Transverse colon (tissue), 4 donors: Measurements from ENCODE around the gene HIVEP2. TPM values are rescaled to one million over a fixed set of nuclear protein-coding genes. Genes with fewer than 3 reads are reported as not detected.
"Not testable (repeated sequence)": the region's sequence is repeated elsewhere in the genome, so short reads cannot be mapped to it uniquely, and the experiment has no call there.

Experiments
- DNase-seq: peaks from one replicate; pipeline ENCODE4 v3.0.0-alpha.2; 2019
- H3K27ac ChIP-seq, 4 donors: fragments of 200-600 bp; sonication (generic); 2 replicates each; pipeline ENCODE4 v1.5.1; 2016 to 2018; ENCODE audit warnings: inconsistent platforms in 4 of 4
- H3K27me3 ChIP-seq: fragments of 200-600 bp; sonication (generic); 2 replicates; pipeline ENCODE4 v1.5.1; 2017; ENCODE audit warnings: inconsistent platforms
- H3K36me3 ChIP-seq, 4 donors: fragments of 200-600 bp; sonication (generic); 2 replicates each; pipeline ENCODE4 v1.5.1; 2017 to 2019; ENCODE audit warnings: inconsistent platforms in 4 of 4
- H3K4me1 ChIP-seq, 4 donors: fragments of 200-600 bp; sonication (generic); 2 replicates each; pipeline ENCODE4 v1.5.1; 2017 to 2020; ENCODE audit warnings: inconsistent platforms in 4 of 4
- H3K4me3 ChIP-seq, 4 donors: fragments of 200-600 bp; sonication (generic); 1 replicate in 1 of 4; 2 replicates in 3 of 4; pipeline versions ENCODE4 v1.5.1 to v1.6.1; 2017 to 2019; ENCODE audit warnings: inconsistent platforms in 4 of 4
- H3K9me3 ChIP-seq, 2 donors: fragments of 200-600 bp; sonication (generic); 2 replicates each; pipeline ENCODE4 v1.5.1; 2017 to 2019; ENCODE audit warnings: inconsistent platforms in 2 of 2
- CTCF ChIP-seq, 5 experiments: fragments of 200-600 bp in 3 of 5; fragments of 450-650 bp in 2 of 5; sonication (generic) in 3 of 5; IDR thresholded peaks; 1 replicate in 2 of 5; 2 replicates in 3 of 5; pipeline ENCODE4 v1.5.1; 2016 to 2017; ENCODE audit warnings: antibody characterized with exemption in 5 of 5, inconsistent platforms in 3 of 5, mild to moderate bottlenecking in 2 of 5, moderate library complexity in 1 of 5
- EP300 ChIP-seq: sonication (generic); formaldehyde crosslinking; IDR thresholded peaks from one replicate; pipeline ENCODE4 v1.6.1; 2017; ENCODE audit warnings: antibody characterized with exemption, low read depth
- POLR2A ChIP-seq: fragments of 450-650 bp; IDR thresholded peaks from one replicate; pipeline ENCODE4 v1.6.1; 2016; ENCODE audit warnings: antibody characterized with exemption, mild to moderate bottlenecking, moderate library complexity
- POLR2AphosphoS5 ChIP-seq, 3 donors: sonication (generic); formaldehyde crosslinking; IDR thresholded peaks; one replicate each; pipeline ENCODE4 v1.6.1; 2016; ENCODE audit warnings: antibody characterized with exemption in 3 of 3
- WGBS, 2 donors: methylation state at CpG; one replicate each; pipeline ENCODE4 v1.1.5; 2018; ENCODE audit warnings: low coverage in 1 of 2; 5-methylcytosine and 5-hydroxymethylcytosine counted together
- in situ Hi-C, 4 donors: fragments of 200-750 bp; cut with MboI; loops; one replicate each; pipeline versions ENCODE4 v1.15.0 to v1.15.1; 2017; ENCODE audit warnings: low sequenced_read_pairs in 3 of 4, low pct_ligation_motif_present in 1 of 4, low pct_unique_long_range_greater_than_20kb in 1 of 4
- intact Hi-C: fragments of 100-400 bp; cut with DNase I; formaldehyde crosslinking; loops from one replicate; pipeline ENCODE4 v1.15.1; 2023; ENCODE audit warnings: low total_unique reads
- total RNA-seq, 4 donors: library from RNA; depleted of rRNA; stranded (reverse); fragments of >200 nt; gene quantifications; one replicate each; pipeline ENCODE4 v1.1.0, GENCODE V29; 2016

The HIVEP2 gene
- total RNA-seq, 4 donors from 2014 or later: 10.0 to 22.5 (median 13.7) TPM

GRCh38 chr6:142984386-142984785 lies 39.4 kb upstream of the HIVEP2 start:
- Histone ChIP-seq H3K4me1 (no peaks in the 10 kb centered on the region), H3K36me3 (no peaks in the 10 kb centered on the region), H3K4me3 (no peak overlapping the region), H3K27me3 (no peaks in the 10 kb centered on the region), H3K27ac (no peak overlapping the region), H3K9me3 (no peaks in the 10 kb centered on the region)
- in situ Hi-C loops (no loop called here), intact Hi-C loops (no loop called here)
- TF ChIP-seq POLR2AphosphoS5 (IDR thresholded peaks at IDR 0.05) (no peak), CTCF (IDR thresholded peaks at IDR 0.05) (no peak), POLR2A (no peak), EP300 (no peak)
- 78 to 95% methylated on average over 2 to 3 of the region's 3 CpGs for WGBS, 2 donors
- no peak for DNase-seq

DNA sequence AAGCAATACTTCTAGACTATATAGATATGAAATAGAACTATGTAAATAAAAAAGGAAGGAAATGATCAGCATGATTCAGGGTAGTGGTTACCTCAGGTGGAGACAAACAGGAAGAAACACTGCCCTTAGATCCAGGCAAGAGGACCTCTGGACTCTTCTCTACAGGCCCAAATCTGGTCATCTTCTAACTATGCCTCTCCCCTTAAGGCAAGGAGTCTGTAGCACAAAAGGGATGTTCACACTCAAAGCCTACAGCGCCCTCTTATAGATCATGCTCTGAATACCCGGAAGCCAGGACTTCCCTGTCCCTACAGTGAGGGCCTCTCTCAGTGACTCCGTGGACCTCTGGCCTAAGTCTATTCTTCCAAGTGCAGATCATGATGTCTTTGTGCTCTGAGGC lies 30.4 kb upstream of the HIVEP2 start:
- Histone ChIP-seq H3K9me3 (no peaks in the 10 kb centered on the region), H3K4me3 (no peak overlapping the region), H3K27me3 (no peaks in the 10 kb centered on the region), H3K36me3 (no peaks in the 10 kb centered on the region), H3K4me1 (no peaks in the 10 kb centered on the region), H3K27ac (no peak overlapping the region)
- intact Hi-C loops: no loop called here
- in situ Hi-C loops: no loop called here
- no peak for TF ChIP-seq CTCF (IDR thresholded peaks at IDR 0.05)
- no peak for TF ChIP-seq POLR2A
- no peak for TF ChIP-seq POLR2AphosphoS5 (IDR thresholded peaks at IDR 0.05)
- no peak for TF ChIP-seq EP300
- 96 to 100% methylated on average over 1 to 3 of the region's 3 CpGs for WGBS, 2 donors
- no peak for DNase-seq

GRCh38 chr6:142970941-142971340 lies 26.0 kb upstream of the HIVEP2 start:
- intact Hi-C loops, H3K27ac ChIP-seq, H3K4me1 ChIP-seq, H3K27me3 ChIP-seq, H3K36me3 ChIP-seq, in situ Hi-C loops, H3K9me3 ChIP-seq, DNase-seq, H3K4me3 ChIP-seq: not testable (repeated sequence)
- 64 to 85% methylated on average over 3 of the region's 3 CpGs for WGBS, 2 donors

GRCh38 chr6:142968601-142969000 lies 23.6 kb upstream of the HIVEP2 start:
- H3K4me3 ChIP-seq: no peak overlapping the region
- intact Hi-C loops: no loop called here
- no peaks in the 10 kb centered on the region for H3K9me3 ChIP-seq
- H3K4me1 ChIP-seq: no peaks in the 10 kb centered on the region
- no peaks in the 10 kb centered on the region for H3K36me3 ChIP-seq
- no peak for TF ChIP-seq EP300
- no peak for TF ChIP-seq POLR2AphosphoS5 (IDR thresholded peaks at IDR 0.05)
- no peak for TF ChIP-seq CTCF (IDR thresholded peaks at IDR 0.05)
- no peak for TF ChIP-seq POLR2A
- in situ Hi-C loops: no loop called here
- DNase-seq: no peak
- no peaks in the 10 kb centered on the region for H3K27me3 ChIP-seq
- no peak overlapping the region for H3K27ac ChIP-seq

DNA sequence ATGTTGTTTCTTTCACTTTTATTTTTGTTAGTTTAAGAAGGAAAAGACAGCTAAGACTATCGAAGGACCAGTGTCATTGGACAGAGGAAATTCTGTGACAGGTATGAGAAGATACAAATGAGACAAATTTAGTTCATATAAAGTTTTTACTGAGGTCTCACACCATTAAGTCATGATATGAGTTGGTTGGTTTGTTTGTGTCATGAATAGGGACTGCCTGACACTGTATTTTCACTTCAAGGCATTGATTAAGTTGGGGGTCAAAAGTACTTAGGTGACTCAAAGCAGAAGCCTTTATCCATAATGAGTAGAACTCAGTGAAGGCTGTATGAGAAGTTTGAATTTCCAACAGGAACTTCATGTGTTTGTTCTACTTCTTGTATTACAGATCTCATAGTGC lies 21.3 kb upstream of the HIVEP2 start:
- Histone ChIP-seq H3K27ac (no peak overlapping the region), H3K27me3 (no peaks in the 10 kb centered on the region), H3K36me3 (no peaks in the 10 kb centered on the region), H3K9me3 (no peaks in the 10 kb centered on the region), H3K4me3 (no peak overlapping the region), H3K4me1 (no peaks in the 10 kb centered on the region)
- TF ChIP-seq CTCF (IDR thresholded peaks at IDR 0.05): no peak
- TF ChIP-seq POLR2AphosphoS5 (IDR thresholded peaks at IDR 0.05): no peak
- no peak for TF ChIP-seq POLR2A
- no peak for TF ChIP-seq EP300
- intact Hi-C loops: no loop called here
- in situ Hi-C loops: no loop called here
- WGBS, 2 donors: 73 to 75% methylated on average over 1 of the region's 1 CpG
- no peak for DNase-seq
